HG03457 (cell line): Measurements from ENCODE around the gene RNASE8.
"Not testable (repeated sequence)": the region's sequence is repeated elsewhere in the genome, so short reads cannot be mapped to it uniquely, and the experiment has no call there.

Source experiments
- ATAC-seq: cut with Tn5 transposase; IDR thresholded peaks from one replicate; pipeline ENCODE4 v1.9.1; 2021; ENCODE audit warnings: moderate number of reproducible peaks; ENCODE audit not compliant: unreplicated experiment

The RNASE8 gene

DNA sequence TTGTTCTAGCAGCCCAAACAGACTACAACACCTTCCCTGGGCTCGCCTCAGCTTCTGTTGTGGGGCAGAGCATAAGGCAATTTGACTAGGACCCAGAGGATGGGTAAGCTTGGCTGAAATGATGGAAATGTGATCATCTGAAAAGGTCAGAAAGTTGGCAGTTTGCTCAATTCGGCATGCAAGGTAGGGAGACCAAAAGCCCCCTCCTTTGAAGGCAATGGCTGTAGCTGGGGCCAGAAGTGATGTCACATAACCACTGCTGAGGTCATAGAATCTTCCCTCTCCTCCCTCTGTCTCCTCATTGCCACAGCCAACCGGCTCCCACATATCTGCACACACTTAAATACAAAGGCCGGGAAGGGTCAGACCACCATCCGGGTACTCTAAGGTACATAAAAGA lies 27.7 kb upstream of the RNASE8 start, which contains the start of gene TPPP2:
TPPP2 (plus strand) TSS at position 301 of the 400 bp plus-strand sequence. CDS start 365 bp downstream, outside the sequence.
- no peak for ATAC-seq

DNA sequence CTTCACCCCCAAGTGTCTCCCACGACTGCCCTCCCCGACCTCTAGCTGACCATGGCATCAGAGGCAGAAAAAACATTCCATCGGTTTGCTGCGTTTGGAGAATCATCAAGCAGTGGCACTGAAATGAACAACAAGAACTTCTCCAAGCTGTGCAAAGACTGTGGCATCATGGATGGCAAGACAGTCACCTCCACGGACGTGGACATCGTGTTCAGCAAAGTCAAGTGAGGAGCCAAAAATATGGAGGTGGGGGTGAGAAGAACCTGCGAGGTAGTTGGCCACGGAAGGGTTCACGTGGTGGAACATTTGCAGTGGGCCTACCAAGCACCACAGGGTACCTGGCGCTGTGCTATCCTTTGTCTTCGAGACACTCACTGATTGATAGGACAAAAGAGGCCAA lies 27.1 kb upstream of the RNASE8 start:
- ATAC-seq: no peak

DNA sequence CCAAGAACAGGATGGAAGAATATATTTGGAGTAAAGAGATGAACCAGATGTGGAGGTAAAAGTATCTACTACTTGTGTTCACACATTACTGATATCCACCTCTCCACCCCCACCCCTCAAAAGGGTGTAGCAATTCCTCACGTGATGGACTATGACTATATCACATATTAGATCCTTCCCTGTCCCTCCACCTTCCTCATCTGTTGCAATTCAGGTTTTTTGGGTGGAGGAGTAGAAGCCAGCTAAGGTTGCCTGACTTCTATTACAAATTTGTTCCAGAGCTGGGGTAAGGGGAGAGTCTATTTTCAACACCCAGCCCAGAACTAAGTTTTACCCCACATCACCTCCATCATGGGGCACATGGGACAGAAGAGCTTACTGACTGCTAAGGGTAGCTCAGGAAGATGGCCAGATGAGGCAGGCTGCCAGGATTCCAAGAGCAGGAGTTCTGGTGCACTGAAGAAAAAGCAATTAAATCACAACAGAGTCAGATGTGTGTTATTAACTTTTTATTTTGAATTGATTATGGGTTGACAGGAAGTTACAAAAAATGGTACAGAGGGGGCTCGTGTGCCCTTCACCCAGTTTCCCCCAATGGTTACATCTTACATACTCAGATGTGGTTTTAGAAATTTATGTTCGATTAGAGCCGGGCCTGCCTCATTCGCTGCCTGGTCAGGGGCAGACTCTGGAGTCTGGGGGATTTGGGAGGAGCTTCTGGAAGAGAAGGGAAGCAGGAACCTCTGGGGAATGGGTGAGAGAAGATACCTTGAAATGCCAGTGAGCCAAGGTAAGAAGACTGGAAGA lies 25.1 kb upstream of the RNASE8 start:
- no peak for ATAC-seq

DNA sequence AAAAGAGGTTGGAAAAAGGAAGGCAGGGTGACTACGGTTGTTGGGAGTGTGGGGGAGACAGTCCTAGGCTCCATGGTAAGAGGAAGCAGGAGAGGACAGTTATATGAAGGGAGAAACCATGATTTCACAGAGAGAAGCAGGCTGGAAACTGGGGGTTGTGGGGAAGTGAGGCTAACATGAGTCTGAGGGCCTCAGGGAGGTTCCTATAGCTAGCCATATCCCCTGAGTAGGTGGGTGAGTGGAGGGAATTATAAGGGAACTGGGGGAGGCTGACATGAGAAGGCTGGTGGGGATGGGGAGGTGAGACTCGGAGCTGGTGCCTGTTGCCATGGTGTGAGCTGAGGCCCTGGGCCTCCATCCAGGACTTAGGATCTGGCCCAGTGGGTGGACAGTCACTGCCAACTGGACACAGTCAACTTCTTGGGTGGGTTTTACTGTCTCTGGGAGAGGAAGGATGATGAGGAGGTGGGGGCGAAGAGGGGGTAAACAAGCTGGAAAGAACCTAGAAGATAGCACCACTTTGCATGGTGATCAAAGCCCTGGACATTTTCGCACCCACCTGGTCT lies 24.4 kb upstream of the RNASE8 start:
- no peak for ATAC-seq

DNA sequence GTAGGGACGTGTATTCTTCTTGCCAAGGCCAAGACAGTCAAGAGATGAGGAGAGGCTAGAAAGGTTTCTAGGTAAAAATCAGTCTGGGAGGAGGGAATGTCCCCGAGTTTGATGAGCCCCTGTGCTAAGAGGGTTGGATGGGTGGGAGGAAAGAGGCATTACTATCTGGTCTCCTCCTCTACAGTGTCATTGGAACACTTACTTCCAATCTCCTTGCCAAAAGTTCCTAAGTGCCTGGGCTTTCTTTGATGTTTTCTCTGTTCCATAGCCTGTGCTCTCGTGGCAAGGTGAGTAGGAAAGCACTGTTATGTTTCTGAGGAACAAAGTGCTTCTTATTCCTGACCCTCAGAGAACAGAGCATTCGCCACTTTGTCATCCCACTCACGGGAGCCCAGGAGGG lies 22.9 kb upstream of the RNASE8 start, which contains the start of gene RNASE13:
RNASE13 (minus strand) TSS at position 101 of the 400 bp plus-strand sequence. CDS start 519 bp downstream, outside the sequence.
- ATAC-seq: no peak

DNA sequence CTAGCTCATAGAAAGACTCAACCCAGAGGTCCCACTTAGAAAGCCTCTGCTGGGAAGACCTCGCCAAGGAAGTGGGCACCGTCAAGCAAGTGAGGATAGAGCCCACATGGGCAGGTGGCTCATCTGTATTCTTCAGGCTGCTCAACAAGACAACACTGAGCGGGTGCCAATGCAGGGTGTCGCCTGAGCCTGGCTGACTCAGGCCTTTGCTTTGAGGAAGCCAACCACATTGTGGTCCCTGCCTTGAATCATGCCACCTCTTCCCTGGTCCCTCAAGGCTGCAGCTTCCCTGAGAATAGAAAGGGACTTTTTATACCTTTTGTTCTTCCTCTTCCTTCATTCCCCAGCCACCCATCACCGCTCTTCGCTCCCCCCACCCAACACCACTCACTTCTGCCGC lies 20.9 kb upstream of the RNASE8 start:
- ATAC-seq: no peak

DNA sequence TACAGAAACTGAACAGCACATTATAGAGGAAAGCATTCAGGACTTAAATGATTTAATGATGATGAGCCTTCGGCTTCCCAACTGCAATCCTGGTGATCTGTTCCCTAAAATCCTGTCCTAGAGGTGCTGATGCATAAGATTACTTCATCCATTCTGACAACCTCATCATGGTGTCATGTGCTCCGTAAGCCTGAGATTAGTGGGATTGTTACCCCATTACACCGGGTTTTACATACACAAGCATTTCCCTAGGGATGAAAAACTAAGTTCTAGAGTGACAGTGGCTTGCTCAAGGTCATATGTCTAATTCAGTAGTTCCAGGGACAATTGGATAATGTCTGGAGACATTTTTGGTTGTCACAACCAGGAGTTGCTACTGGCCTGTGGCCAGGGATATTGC lies 20.5 kb upstream of the RNASE8 start:
- no peak for ATAC-seq

DNA sequence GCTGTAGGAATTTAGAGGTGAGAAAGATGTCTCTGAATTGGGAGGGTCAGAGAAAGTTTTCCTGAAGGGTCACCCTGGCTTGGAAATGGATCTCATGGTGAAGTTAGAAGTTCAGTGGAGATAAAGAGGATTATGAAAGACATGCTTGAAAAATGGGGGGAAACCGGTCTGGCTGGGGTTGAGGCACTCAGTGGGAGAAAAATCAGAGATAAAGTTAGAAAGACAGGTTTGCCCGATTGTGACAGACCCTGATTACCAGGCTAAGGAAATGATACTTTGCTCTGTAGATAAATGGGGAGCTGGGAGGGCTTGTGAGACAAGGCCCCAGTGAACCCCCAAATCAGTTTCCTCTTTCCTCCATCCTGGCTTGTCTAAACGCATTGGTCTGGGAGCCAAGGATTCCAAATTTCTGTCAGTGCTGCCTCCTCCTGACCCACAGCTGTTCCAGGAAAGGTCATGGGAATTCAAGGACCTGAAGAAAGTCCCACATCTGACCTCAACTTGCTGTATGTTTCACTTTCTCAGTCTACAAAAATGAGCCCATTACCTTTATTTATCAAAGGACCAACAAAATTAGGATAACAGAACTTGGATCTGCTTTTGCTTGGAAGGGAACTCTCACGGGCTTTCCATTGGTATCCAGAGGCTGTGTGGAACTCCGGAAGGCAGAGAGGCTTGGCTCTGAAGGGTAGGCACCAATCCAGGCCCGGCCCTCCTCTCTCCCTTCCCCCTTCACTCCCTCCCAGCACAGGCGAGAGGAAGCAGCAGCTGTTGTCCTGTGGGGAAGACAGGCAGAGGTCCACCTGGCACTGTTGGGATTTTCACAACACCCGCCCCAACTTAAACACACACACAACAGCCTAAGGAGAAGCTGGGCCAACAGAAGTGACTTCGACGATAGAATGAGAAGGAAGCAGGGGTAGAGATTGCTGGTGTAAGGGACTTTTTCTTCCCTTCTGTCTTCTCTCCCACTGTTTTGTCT lies 18.9 kb upstream of the RNASE8 start:
- no peak for ATAC-seq

DNA sequence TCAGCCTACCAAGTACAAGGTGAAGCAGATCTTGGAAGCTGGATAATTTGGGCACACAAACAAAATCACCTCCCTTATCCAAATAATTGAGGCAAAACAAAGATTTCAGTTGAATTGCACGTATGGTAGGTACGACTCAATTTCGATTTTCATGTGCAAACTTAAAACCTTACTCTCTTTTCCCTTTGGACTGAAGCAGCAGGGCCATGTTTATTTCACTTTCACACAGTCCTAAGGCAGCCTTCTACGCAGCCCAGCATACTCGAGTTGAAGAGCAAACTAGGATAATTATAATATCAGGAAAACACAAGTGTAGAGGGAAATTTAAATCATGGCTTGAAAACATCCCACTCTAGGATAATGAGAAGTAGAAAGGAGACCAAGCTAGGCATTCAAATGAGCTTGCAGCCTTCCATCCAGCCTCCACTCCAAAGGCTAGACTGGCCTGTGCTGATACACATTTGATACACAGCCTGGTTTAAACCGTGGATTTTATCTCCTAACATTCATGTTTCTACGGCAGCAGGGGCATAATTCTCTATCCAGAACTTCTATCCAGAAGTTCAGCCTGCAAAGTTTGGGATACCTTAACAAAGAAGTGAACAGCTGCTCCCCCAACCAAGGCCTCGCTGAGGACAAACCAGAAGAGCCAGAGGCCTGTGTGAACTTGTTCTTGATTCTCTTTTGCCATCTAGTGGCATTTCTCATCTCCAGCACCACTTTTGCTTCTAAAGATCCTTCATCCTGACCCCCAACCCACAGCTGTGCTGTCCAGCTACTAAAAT lies 17.8 kb upstream of the RNASE8 start:
- ATAC-seq: no peak

DNA sequence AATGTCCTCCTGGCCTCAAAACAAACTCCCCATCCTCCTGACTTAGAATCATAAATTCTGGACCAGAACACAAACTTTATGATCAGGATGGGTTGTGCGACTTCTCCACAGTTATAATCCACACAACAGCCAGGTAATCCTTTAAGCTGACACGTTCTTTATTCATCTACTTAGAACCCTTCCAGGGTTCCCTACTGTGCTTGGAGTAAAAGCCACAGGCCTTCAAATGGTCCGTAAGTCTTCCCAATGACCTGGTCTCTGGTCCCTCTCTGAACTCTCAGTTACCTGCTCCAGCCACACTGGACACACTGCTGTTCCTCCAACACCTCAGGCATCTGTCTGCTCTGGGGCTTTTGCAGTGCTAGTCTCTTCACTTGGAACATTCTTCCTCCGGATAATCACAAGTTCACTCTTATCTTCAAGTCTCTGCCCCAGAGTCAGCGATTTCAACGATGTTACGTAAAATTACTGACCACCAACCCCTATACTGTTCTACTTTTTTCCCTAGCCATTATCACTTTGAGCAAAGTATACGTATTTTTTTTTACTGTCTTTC lies 17.2 kb upstream of the RNASE8 start:
- no peak for ATAC-seq

DNA sequence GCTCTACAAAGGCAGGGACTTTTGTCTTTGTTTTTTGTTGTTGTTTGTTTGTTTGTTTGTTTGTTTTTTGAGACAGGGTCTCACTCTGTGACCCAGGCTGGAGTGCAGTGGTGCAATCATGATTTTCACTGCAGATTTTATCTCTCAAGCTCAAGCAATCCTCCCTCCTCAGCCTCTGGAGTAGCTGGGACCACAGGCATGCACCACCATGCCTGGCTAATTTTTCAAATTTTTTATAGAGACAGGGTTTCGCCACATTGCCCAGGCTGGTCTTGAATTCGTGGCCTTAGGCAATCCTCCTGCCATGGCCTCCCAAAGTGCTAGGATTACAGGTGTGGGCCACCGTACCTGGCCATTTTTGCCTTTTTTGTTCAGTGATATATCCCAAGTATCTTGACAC lies 16.7 kb upstream of the RNASE8 start:
- ATAC-seq: not testable (repeated sequence)

DNA sequence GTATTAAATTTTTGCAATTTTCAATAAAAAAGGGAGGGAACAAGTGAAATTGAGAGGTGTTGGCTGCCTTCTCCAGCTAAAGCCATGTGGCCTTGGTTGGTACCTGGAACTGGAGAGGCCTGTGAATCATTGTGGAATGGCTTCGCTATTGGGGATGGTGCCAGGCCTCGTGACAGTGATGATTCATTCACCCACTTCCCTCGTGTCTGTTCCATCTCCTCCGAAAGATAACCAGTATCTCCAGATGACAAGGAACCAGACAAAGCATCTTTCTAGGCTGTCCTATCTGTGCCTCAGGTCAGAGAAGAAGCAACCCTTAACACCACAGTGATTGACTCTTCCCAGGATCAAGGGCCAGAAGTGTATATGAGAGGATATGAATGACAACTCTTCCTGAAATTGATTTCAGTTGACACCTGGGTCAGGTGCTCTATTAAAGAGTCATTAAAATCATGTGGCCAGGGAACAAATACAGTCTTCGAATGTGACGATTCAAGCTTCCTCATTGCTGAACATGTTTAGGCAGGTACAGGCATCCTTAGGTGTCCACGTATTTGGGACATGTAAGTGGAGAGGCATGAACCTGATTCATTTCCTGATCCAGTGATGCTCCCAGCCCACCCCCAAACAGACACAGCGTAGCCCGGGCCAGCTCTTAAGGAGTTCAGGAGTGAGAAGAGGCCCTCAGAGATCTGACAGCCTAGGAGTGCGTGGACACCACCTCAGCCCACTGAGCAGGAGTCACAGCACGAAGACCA lies 15.8 kb upstream of the RNASE8 start, which contains the start of gene RNASE7:
RNASE7 (plus strand) TSS at position 687 of the 758 bp plus-strand sequence. CDS start 631 bp downstream, outside the sequence.
- ATAC-seq: no peak

DNA sequence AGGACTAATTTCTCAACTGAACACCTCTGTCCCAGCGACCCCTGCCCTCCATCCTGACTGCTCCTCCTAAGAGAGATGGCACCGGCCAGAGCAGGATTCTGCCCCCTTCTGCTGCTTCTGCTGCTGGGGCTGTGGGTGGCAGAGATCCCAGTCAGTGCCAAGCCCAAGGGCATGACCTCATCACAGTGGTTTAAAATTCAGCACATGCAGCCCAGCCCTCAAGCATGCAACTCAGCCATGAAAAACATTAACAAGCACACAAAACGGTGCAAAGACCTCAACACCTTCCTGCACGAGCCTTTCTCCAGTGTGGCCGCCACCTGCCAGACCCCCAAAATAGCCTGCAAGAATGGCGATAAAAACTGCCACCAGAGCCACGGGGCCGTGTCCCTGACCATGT lies 14.7 kb upstream of the RNASE8 start:
- no peak for ATAC-seq

DNA sequence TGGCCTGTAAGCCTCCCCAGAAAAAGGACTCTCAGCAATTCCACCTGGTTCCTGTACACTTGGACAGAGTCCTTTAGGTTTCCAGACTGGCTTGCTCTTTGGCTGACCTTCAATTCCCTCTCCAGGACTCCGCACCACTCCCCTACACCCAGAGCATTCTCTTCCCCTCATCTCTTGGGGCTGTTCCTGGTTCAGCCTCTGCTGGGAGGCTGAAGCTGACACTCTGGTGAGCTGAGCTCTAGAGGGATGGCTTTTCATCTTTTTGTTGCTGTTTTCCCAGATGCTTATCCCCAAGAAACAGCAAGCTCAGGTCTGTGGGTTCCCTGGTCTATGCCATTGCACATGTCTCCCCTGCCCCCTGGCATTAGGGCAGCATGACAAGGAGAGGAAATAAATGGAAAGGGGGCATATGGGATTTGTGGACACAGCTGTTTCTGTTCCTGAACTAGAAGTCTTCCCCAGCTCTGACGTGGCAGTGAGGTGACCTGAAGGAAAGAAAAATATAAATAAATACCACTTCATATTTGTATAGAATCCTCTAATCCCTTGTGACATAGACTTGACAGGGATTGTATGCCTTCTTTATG lies 14.1 kb upstream of the RNASE8 start:
- no peak for ATAC-seq

DNA sequence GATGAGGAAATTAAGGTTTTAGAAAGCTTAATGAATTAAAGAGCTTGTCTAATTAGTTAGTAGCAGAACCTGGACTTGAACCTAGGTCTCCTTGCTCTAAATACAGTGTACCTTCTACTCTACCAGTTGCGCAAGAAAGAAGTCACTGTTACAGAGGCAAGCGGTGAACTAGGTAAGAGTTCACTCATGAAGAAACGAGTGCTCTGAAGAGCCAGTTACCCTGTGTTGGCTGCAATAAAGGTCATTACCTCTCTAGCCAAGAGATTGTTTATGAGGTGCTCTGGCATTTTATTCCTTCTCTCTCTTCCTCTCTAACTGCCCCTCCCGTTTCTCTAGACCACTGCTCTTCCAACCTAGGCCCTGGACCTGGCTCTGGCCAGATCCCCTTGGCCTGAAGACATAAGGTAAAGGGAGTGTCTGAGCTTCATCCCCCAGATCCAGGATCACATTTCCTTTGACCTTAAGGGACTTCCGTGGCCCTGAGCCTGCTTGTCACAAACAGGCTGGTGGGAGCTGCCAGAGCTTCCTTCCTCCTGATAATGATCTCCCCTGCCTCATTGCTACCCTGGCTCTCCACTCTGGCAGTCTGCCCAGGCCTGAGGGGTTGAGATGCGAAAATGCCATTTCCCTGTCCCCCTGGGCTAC lies 13.5 kb upstream of the RNASE8 start:
- ATAC-seq: no peak

DNA sequence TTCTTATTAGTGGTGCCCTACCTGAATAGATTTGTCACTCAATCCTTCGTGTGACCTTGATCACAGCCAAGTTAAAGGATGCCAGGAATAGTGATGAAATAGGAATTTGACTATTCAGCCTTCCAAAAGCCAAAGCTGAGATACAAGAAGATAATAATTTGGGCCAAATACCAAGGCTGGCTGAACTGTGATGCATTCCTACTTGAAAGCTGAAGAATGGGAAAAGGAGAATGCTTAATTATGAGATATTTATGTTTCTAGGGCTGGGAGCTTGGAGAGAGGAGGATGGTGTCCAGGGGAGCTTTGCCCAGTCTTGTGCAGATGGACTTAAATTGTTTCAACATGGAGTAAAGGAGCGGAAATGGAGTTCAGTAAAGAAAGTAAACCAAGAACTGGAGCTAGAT lies 10.2 kb upstream of the RNASE8 start:
- ATAC-seq: no peak

DNA sequence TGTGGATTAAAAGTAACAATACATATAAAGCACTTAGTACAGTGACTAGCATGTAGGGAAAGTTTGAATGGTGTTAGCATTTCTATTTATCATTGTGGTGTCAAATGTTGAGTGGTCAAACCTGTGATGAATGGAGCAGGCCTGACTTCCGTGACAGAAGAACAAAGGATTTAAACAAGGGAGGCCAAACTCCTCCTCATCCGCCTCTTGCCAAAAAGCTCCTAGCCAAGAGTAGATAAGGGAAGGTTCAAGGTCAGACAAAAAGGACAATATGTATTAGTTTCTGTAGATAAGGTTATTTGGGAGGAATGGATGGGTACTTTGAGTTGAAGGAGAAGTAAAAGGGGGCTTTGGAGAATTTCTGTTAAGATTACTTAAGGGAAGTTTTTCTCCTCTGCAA lies 9.0 kb upstream of the RNASE8 start:
- no peak for ATAC-seq

DNA sequence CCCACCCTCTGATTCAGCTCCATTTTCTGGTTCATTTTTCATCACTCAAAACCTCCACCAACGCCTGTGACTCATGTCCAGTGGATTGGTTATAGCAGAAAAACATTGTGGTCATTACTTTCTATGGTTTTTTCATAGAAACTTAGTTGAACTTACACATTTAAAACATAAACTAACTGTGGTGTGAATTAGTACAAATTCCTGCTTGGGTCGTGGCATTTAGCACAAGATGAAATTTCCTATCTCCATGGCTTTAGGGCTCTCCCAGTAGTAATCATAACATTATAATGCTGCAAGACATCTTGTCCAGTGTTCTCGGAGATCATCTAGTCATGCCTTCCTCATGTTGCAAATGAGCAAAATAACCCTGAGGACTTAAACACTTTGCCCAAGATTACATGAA lies 8.3 kb upstream of the RNASE8 start:
- no peak for ATAC-seq
